ENCODE measurements around the gene ERVK3-1.

Gene ERVK3-1

GRCh38 chr19:58357481-58358145 lies 52.4 kb downstream of the ERVK3-1 start:
- no peak overlapping the region for H3K4me3 ChIP-seq (ENCODE audit: low read depth, low read length)

- H3K4me3 ChIP-seq (ENCODE audit: low read depth, low read length), result peak overlapping the region; percentile 93
Measured at GRCh38 chr19:58361900-58362271, 56.7 kb downstream of the ERVK3-1 start.

GRCh38 chr19:58362272-58362994 lies 57.3 kb downstream of the ERVK3-1 start, which contains the start of gene ZNF497:
TSS of gene ZNF497 (minus strand) at chr19:58362751. CDS start at chr19:58357635, 5,116 bp downstream.
- H3K4me3 ChIP-seq (ENCODE audit: low read depth, low read length), result peak within 1 kb of the TSS; percentile 93

GRCh38 chr19:58364146-58364545 lies 59.0 kb downstream of the ERVK3-1 start:
- no peak overlapping the region for H3K4me3 ChIP-seq (ENCODE audit: low read depth, low read length)
